Neuronal stem cell (in vitro differentiated cells): ENCODE data around the gene COPS3.

Experiments used
- DNase-seq: peaks from one replicate; pipeline ENCODE4 v3.0.0-alpha.2; 2013; ENCODE audit warnings: low spot score
- H2AFZ ChIP-seq: one replicate; pipeline ENCODE4 v1.6.1; 2013; ENCODE audit warnings: mild to moderate bottlenecking, low read length, inconsistent platforms
- H2AK5ac ChIP-seq: 2 replicates; pipeline ENCODE4 v1.6.1; 2013; ENCODE audit warnings: low read depth, mild to moderate bottlenecking, inconsistent platforms, low read length, moderate library complexity, mixed read lengths
- H2BK120ac ChIP-seq: 2 replicates; pipeline ENCODE4 v1.6.1; 2013; ENCODE audit warnings: low read depth, mild to moderate bottlenecking, inconsistent platforms, low read length, moderate library complexity, mixed read lengths
- H2BK12ac ChIP-seq: one replicate; pipeline ENCODE4 v1.6.1; 2013; ENCODE audit warnings: low read length, inconsistent platforms
- H2BK15ac ChIP-seq: 2 replicates; pipeline ENCODE4 v1.6.1; 2013; ENCODE audit warnings: mild to moderate bottlenecking, low read length, inconsistent platforms, mixed read lengths
- H2BK5ac ChIP-seq: one replicate; pipeline ENCODE4 v1.6.1; 2013; ENCODE audit warnings: inconsistent platforms, mild to moderate bottlenecking, low read length, moderate library complexity
- H3K14ac ChIP-seq: one replicate; pipeline ENCODE4 v1.6.1; 2013; ENCODE audit warnings: low read length, inconsistent platforms
- H3K18ac ChIP-seq: 2 replicates; pipeline ENCODE4 v1.6.1; 2013; ENCODE audit warnings: low read length, inconsistent platforms
- H3K23ac ChIP-seq: 2 replicates; pipeline ENCODE4 v1.6.1; 2013; ENCODE audit warnings: low read depth, mild to moderate bottlenecking, mixed read lengths, low read length, inconsistent platforms; ENCODE audit not compliant: poor library complexity
- H3K27ac ChIP-seq: replicated peaks from 3 replicates; pipeline ENCODE4 v1.5.1; 2013; ENCODE audit warnings: low read length, inconsistent platforms
- H3K27me3 ChIP-seq, 3 experiments: 2 replicates each; pipeline ENCODE4 v1.6.1; 2013; ENCODE audit warnings: low read length in 3 of 3, mild to moderate bottlenecking in 2 of 3, inconsistent platforms in 1 of 3, low read depth in 1 of 3, mixed read lengths in 1 of 3, moderate library complexity in 1 of 3; ENCODE audit not compliant: control insufficient read depth in 3 of 3, insufficient read depth in 3 of 3
- H3K36me3 ChIP-seq, 2 donors: replicated peaks in 1 of 2; 2 replicates each; pipeline ENCODE4 v1.6.1; 2013; ENCODE audit warnings: low read length in 2 of 2; ENCODE audit not compliant: control insufficient read depth in 2 of 2, insufficient read depth in 2 of 2
- H3K4ac ChIP-seq: 2 replicates; pipeline ENCODE4 v1.6.1; 2013; ENCODE audit warnings: inconsistent platforms, mild to moderate bottlenecking, low read length, moderate library complexity
- H3K4me1 ChIP-seq, 2 donors: 1 replicate in 1 of 2; 2 replicates in 1 of 2; pipeline ENCODE4 v1.6.1; 2013; ENCODE audit warnings: low read length in 2 of 2, low read depth in 1 of 2; ENCODE audit not compliant: control insufficient read depth in 2 of 2, insufficient read depth in 1 of 2
- H3K4me2 ChIP-seq: one replicate; pipeline ENCODE4 v1.6.1; 2013; ENCODE audit warnings: mild to moderate bottlenecking, low read length, inconsistent platforms; ENCODE audit not compliant: insufficient read depth, poor library complexity, severe bottlenecking
- H3K4me3 ChIP-seq, 2 donors: 2 replicates each; pipeline ENCODE4 v1.5.1; 2013; ENCODE audit warnings: low read length in 2 of 2, mild to moderate bottlenecking in 2 of 2, inconsistent platforms in 1 of 2, moderate library complexity in 1 of 2
- H3K79me1 ChIP-seq: one replicate; pipeline ENCODE4 v1.6.1; 2013; ENCODE audit warnings: low read depth, mild to moderate bottlenecking, inconsistent platforms, low read length, moderate library complexity
- H3K9ac ChIP-seq: one replicate; pipeline ENCODE4 v1.6.1; 2013; ENCODE audit warnings: mild to moderate bottlenecking, low read depth, low read length, inconsistent platforms; ENCODE audit not compliant: poor library complexity
- H3K9me3 ChIP-seq, 2 donors: replicated peaks in 1 of 2; 2 replicates each; pipeline versions ENCODE3 to v1.6.1; 2013; ENCODE audit warnings: low read length in 2 of 2, mild to moderate bottlenecking in 2 of 2, inconsistent platforms in 1 of 2, low read depth in 1 of 2, mixed read lengths in 1 of 2, moderate library complexity in 1 of 2; ENCODE audit not compliant: control insufficient read depth in 2 of 2, insufficient read depth in 1 of 2
- H4K8ac ChIP-seq: one replicate; pipeline ENCODE4 v1.6.1; 2013; ENCODE audit warnings: low read depth, mild to moderate bottlenecking, inconsistent platforms, low read length, moderate library complexity
- H4K91ac ChIP-seq: one replicate; pipeline ENCODE4 v1.6.1; 2013; ENCODE audit warnings: low read length, low read depth, mild to moderate bottlenecking, inconsistent platforms; ENCODE audit not compliant: poor library complexity
- WGBS, 2 donors: extraction: QIAGEN DNeasy Blood & Tissue Kit; methylation state at CpG; one replicate each; pipeline ENCODE4 v1.1.7; 2013; ENCODE audit warnings: missing lambda C conversion rate in 2 of 2, mixed read lengths in 1 of 2; ENCODE audit not compliant: insufficient read length in 2 of 2, insufficient replicate concordance in 1 of 2; ENCODE audit errors: extremely low coverage in 2 of 2; 5-methylcytosine and 5-hydroxymethylcytosine counted together

COPS3 gene

DNA sequence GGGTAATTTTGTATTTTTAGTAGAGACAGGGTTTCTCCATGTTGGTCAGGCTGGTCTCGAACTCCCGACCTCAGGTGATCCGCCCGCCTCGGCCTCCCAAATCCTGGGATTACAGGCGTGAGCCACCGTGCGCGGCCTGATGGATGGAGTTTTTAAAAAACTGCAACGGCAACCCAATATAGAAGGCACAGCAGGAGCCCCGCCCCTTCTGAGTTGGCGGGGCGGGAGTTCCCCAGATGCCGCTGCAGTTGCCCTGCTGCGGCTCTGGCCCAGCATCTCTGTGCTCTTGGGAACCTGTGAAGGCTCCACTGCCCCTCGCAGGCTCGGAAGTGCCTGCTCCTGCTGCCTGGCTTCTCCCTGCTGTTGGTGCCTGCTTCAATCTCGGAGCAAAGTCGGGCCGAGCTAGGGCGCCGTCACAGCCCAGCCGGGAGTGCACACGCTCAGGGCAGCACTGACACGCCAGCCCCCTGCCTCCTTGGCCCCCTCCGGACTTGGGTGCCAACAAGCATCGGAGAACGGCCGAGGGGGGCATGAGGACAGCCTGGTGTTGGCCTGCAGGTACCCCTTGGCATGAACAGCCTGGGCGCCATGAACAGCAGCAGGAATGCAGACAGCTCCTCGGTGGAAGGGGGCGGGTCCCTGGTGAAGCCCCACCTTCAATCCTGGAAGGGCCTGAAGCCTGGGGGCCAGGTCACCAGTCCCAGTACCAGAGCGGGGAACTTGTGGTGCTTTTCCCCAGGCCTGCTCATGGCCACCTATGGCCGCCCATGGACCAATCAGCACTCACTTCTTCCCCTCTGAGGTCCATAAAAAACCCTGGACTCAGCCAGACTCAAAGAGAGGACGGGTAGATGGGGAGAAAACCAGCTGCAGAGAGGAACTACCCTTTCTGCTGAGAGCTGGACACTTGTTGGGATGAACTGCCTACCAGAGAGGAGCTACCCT, 19.9 kb upstream of the COPS3 start:
- H3K23ac ChIP-seq: peak overlapping the region; percentile 83

DNA sequence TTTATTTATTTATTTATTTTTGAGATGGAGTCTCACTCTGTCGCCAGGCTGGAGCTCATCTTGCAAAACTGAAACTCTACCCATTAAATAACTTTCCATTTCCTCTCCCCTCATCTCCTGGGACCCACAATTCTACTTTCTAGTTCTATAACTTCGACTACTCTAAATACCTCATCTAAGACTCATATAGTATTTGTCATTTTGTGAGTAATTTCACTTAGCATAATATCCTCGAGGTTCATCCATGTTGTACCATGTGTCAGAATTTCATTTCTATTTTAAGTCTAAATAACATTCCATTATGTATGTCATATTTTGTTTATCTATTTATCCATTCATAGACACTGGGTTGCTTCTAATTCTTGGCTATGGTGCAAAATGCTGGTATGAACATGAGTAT, 17.1 kb upstream of the COPS3 start:
- Histone ChIP-seq H3K4me2 (no peak overlapping the region), H2BK12ac (no peak overlapping the region), H3K4me3 (no peak overlapping the region), H2BK120ac (no peak overlapping the region), H3K9ac (no peak overlapping the region), H2AFZ (no peak overlapping the region), H4K8ac (no peak overlapping the region), H3K4me1 (peaks cover 0 to 2% of the 10 kb centered on the region in 2 donors), H3K79me1 (no peaks in the 10 kb centered on the region), H3K23ac (no peak overlapping the region), H3K14ac (no peak overlapping the region), H2BK15ac (no peak overlapping the region), H3K36me3 (no peaks in the 10 kb centered on the region), H4K91ac (no peak overlapping the region), H2AK5ac (no peak overlapping the region), H2BK5ac (no peak overlapping the region), H3K27ac (no peak overlapping the region), H3K18ac (no peak overlapping the region), H3K9me3 (no peaks in the 10 kb centered on the region), H3K4ac (no peak overlapping the region), H3K27me3 (no peaks in the 10 kb centered on the region)
- WGBS, 2 donors: no CpG with 5 or more reads among the region's 3 CpGs
- no peak for DNase-seq

More for the DNA sequence above, 19.9 kb upstream of the COPS3 start:
- no peak overlapping the region for H3K14ac ChIP-seq
- H2BK5ac ChIP-seq: peak overlapping the region; percentile 35
- peak; percentile 71 for DNase-seq
- H3K4me1 ChIP-seq: peaks cover 5 to 12% of the 10 kb centered on the region in 2 donors
- H3K9me3 ChIP-seq: no peaks in the 10 kb centered on the region
- H3K27ac ChIP-seq: peak overlapping the region; percentile 86
- H2AFZ ChIP-seq: peak overlapping the region; percentile 83
- H4K91ac ChIP-seq: peak overlapping the region; percentile 95
- no CpG with 5 or more reads among the region's 35 CpGs for WGBS, 2 donors
- H2BK12ac ChIP-seq: no peak overlapping the region
- no peak overlapping the region for H4K8ac ChIP-seq
- no peaks in the 10 kb centered on the region for H3K36me3 ChIP-seq
- no peak overlapping the region for H2AK5ac ChIP-seq
- peak overlapping the region; percentile 82 for H3K4me2 ChIP-seq
- H3K4ac ChIP-seq: no peak overlapping the region
- peak overlapping the region; percentile 45 to 94 for H3K4me3 ChIP-seq
- H3K27me3 ChIP-seq: peaks cover 0 to 19% (median 2%) of the 10 kb centered on the region in 3 experiments
- H3K9ac ChIP-seq: peak overlapping the region; percentile 94
- peak overlapping the region; percentile 96 for H3K18ac ChIP-seq
- no peaks in the 10 kb centered on the region for H3K79me1 ChIP-seq
- no peak overlapping the region for H2BK15ac ChIP-seq
- H2BK120ac ChIP-seq: no peak overlapping the region

DNA sequence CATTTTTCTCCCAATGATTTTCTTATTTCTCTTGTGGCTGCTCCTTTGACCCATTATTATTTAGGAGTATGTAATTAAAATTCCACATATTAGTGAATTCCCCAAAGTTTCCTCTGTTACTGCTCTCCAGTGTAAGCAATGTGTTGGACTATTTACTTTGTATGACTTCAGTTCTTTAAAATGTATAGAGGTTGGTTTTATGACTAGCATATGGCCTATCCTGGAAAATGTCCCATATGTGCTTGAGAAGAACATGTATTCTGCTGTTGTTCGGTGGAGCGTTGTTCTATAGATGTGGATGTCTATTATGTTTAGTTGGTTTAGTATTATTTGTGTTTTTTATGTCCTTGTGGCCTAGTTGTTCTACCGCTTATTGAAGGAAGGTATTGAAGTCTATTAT, 16.2 kb upstream of the COPS3 start:
- Histone ChIP-seq H3K79me1 (no peaks in the 10 kb centered on the region), H2BK12ac (no peak overlapping the region), H3K4me1 (peaks cover 0 to 2% of the 10 kb centered on the region in 2 donors), H2BK15ac (no peak overlapping the region), H3K27ac (no peak overlapping the region), H2AK5ac (no peak overlapping the region), H3K14ac (no peak overlapping the region), H2BK5ac (no peak overlapping the region), H3K4me3 (no peak overlapping the region), H3K23ac (no peak overlapping the region), H3K36me3 (no peaks in the 10 kb centered on the region), H2AFZ (no peak overlapping the region), H3K4ac (no peak overlapping the region), H4K91ac (no peak overlapping the region), H2BK120ac (no peak overlapping the region), H3K9me3 (no peaks in the 10 kb centered on the region), H4K8ac (no peak overlapping the region), H3K4me2 (no peak overlapping the region), H3K18ac (no peak overlapping the region), H3K9ac (no peak overlapping the region), H3K27me3 (no peaks in the 10 kb centered on the region)
- no peak for DNase-seq
- WGBS, 2 donors: 100% methylated on average over 2 of the region's 3 CpGs; no CpG with 5 or more reads in 1 of the 2 donors

DNA sequence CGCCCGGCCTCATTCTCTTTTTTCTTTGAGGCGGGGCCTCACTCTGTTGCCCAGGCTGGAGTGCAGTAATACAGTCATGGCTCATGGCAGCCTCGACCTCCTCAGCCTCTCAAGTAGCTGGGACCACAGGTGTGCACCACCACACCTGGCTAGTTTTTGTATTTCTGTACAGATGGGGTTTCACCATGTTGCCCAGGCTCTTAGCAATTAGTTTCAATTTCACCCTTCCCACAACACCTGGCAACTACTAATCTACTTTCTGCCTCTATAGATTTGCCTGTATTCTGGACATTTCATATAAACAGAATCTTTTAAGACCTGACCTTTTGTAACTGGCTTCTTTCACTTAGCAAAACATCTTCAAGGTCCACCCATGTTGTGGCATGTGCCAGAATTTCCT, 14.1 kb upstream of the COPS3 start:
- Histone ChIP-seq H2AFZ (no peak overlapping the region), H3K18ac (no peak overlapping the region), H3K23ac (no peak overlapping the region), H3K36me3 (no peaks in the 10 kb centered on the region), H3K4me2 (no peak overlapping the region), H3K14ac (no peak overlapping the region), H2AK5ac (no peak overlapping the region), H3K27me3 (no peaks in the 10 kb centered on the region), H3K4ac (no peak overlapping the region), H3K4me3 (no peak overlapping the region), H2BK5ac (no peak overlapping the region), H4K8ac (no peak overlapping the region), H2BK120ac (no peak overlapping the region), H2BK15ac (no peak overlapping the region), H3K9ac (no peak overlapping the region), H2BK12ac (no peak overlapping the region), H3K27ac (no peak overlapping the region), H3K79me1 (no peaks in the 10 kb centered on the region), H4K91ac (no peak overlapping the region), H3K9me3 (no peaks in the 10 kb centered on the region), H3K4me1 (no peaks in the 10 kb centered on the region)
- no peak for DNase-seq
- WGBS, 2 donors: no CpG with 5 or more reads among the region's 4 CpGs
